GM18511 (cell line): ENCODE data around the gene LGALS3BP.

Experiments used
- ATAC-seq: cut with Tn5 transposase; IDR thresholded peaks from one replicate; pipeline ENCODE4 v1.9.1; 2021; ENCODE audit warnings: mild to moderate bottlenecking, moderate library complexity; ENCODE audit not compliant: unreplicated experiment

Gene LGALS3BP

DNA sequence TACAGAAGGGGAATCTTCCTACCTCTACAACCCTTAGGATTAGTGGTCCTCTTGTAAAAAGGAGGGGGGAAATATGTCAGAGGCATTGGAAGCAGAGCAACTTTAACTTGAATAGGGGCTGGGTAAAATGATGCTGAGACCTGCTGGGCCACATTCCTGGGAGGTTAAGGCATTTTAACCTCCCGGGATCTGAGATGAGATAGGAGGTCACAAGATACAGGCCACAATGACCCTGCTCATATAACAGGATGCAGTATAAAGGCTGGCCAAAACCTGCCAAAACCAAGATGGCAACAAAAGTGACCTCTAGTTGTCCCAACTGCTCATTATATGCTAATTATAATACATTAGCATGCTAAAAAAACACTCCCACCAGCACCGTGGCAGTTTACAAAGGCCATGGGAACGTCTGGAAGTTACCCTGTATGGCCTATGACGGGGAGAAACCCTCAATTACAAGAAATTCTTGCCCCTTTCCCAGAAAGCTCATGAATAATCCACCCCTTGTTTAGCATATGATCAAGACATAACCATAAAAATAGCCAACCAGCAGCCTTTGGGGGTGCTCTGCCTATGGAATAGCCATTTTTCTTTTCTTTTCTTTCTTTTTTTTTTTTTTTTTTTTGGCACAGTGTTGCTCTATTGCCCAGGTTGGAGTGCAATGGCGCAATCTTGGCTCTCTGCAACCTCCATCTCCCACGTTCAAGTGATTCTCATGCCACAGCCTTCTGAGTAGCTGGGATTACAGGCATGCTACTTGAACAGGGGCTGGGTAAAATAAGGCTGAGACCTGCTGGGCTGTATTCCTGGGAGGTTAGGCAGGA is 38.0 kb upstream of the LGALS3BP start:
- ATAC-seq = no peak

GRCh38 chr17:79014158-79014758 is 34.5 kb upstream of the LGALS3BP start:
- ATAC-seq = no peak

GRCh38 chr17:79012563-79013134 is 32.9 kb upstream of the LGALS3BP start:
- no peak for ATAC-seq

GRCh38 chr17:79011451-79012147 is 31.9 kb upstream of the LGALS3BP start:
- ATAC-seq = no peak

- ATAC-seq = no peak
Measured at GRCh38 chr17:79010304-79010646, 30.6 kb upstream of the LGALS3BP start.

GRCh38 chr17:79009397-79010303 is 29.9 kb upstream of the LGALS3BP start, which contains the start of gene CANT1:
TSS of gene CANT1 (minus strand) at chr17:79009764. CDS start at chr17:78997622, 12,142 bp downstream.
- ATAC-seq = peak; percentile 90

DNA sequence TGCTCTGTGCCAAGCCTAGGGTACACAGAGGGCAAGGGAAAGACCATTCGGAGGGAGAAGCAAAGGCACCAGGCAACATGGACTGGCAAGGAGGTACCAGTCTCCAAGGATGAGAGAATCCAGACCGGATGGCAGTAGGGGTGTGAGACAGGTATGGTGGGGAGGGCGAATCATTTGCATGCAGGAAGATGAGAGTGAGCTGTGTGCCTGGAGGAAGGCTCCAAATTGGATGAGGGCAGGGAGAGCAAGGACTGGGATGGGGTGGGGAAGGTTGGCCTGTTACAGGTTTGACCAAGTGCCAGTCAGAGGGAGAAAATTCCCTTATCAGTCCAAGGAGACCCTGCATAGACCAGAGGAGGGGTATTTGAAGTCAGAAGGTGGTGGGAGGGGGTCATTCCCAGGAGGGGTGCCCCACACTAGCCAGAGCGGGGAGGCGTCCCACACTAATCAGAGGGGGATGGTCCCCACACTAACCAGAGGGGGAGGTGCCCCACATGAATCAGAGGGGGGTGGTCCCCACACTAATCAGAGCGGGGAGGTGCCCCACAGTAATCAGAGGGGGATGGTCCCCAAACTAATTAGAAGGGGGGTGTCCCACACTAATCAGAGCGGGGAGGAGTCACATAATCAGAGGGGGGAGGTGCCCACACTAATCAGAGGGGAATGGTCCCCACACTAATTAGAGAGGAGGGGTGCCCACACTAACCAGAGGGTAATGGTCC is 29.1 kb upstream of the LGALS3BP start:
- no peak for ATAC-seq

DNA sequence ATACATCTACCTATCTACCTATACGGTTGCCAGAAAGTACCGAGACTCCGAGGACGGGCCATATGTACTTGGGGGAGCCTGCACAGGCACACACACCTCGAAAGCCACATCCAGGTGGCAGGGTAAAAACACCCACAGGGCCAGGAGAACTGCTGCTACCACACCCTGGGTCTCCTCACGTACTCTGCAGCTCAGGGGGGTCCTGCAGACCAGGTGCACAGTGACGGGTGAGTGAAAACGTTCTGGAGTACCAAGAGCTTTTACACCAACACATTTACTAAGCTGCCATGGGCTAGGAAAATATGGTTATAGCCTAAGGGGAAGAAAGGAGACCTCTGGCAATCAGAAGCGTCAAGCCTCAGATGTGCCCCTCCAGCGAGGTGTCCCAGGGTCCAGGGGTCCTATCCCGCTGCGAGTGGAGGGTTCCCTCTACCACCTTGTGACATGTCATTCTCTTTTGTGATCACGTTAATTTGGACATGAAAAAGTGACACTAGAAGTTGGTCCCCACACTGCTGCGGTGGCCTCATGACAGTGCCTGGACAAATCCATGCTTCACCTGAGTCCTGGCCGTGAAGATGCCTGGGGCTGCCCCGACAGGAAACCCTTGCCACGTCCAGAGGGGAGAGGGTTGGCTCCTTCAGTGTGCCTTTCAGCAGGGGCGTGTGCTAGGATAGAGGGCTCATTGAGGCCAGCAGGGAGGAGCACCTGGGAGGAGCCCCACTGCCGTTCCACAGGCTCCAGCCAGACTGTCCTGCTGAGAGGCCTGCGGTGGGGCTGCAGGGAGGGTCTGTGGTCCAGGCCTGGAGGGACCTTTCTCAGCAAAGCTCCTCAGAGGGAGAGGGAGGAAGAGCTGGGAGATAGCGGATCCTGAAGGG is 28.0 kb upstream of the LGALS3BP start:
- ATAC-seq = no peak

- ATAC-seq = no peak
Measured at GRCh38 chr17:79006794-79007503, 27.2 kb upstream of the LGALS3BP start.

GRCh38 chr17:79006046-79006445 is 26.3 kb upstream of the LGALS3BP start:
- ATAC-seq = no peak

GRCh38 chr17:79005063-79005861 is 25.5 kb upstream of the LGALS3BP start:
- ATAC-seq = no peak

- no peak for ATAC-seq
Measured at GRCh38 chr17:79003661-79004411, 24.1 kb upstream of the LGALS3BP start.

DNA sequence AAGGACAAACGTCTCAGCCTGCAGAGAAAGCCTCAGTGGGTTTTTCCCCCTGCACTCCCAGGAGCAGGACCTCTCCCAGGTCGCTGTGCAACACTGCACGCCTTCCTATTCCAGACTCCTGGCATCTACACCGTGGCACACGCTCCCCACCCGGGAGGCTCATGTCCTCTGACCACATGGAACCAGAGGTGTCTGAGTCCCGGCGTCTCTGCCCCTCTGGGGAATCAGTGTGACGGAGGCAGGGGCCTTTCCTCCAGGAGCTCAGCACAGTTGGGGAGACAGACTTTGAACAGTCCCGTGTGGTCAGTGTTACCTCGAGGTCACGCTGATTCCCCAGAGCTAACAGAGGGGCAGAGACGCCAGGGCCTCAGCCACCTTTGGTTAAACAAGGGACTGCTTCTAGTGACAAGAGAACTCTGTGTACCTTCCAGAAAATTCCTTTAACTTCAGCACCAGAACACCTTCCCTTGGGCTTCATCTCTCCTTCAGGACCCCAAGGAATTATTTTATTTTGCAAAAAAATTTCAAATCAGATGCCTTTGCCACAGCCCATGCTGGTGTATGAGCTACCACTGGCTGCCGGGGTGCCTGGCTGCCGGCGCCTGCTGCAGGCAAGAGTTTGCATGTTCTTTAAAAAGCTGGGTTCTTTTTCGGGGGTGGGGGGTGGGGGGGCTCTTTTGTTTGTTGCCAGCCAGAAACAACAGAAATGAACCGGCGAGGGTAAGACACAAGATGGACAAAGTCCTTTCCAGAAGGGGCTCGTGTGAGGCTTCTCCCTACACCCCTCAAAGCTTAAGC is 23.3 kb upstream of the LGALS3BP start:
- no peak for ATAC-seq

- no peak for ATAC-seq
Measured at GRCh38 chr17:79002291-79002690, 22.6 kb upstream of the LGALS3BP start.

- ATAC-seq = no peak
Measured at GRCh38 chr17:79001190-79002020, 21.7 kb upstream of the LGALS3BP start.
